BJ (cell line): ENCODE data around the gene RPL32. TPM values are rescaled to one million over a fixed set of nuclear protein-coding genes. Genes with fewer than 3 reads are reported as not detected.

Source experiments
- CTCF ChIA-PET: fragments of 350-600 bp; formaldehyde crosslinking; extraction: SDS; loops from one replicate; lab custom pipeline; 2021; ENCODE audit warnings: antibody characterized with exemption, inconsistent platforms; lab: Yijun Ruan, JAX
- POLR2A ChIA-PET: fragments of 300-600 bp; sonication (Branson Sonifier 250); formaldehyde crosslinking; extraction: SDS; loops from one replicate; lab custom pipeline; 2021; ENCODE audit warnings: antibody characterized with exemption; lab: Charles Lee
- DNase-seq: peaks from one replicate; pipeline ENCODE4 v3.0.0-alpha.2; 2011; ENCODE audit warnings: low read depth
- H3K27me3 ChIP-seq: 2 replicates; pipeline ENCODE4 v1.6.0; 2011; ENCODE audit warnings: low read length; ENCODE audit not compliant: control insufficient read depth, insufficient read depth
- H3K36me3 ChIP-seq: 2 replicates; pipeline ENCODE4 v1.5.1; 2011; ENCODE audit warnings: low read length; ENCODE audit not compliant: control insufficient read depth, insufficient read depth
- H3K4me3 ChIP-seq: 2 replicates; pipeline ENCODE4 v1.5.1; 2011; ENCODE audit warnings: low read depth, mild to moderate bottlenecking, control low read depth, low read length
- polyA plus RNA-seq: library from polyadenylated mRNA; depleted of rRNA; stranded (reverse); fragments of >200 nt; gene quantifications from 2 replicates; pipeline ENCODE4 v1.2.3, GENCODE V29; 2011
- TF ChIP-seq, protein P1 (sequence below): IDR thresholded peaks from 2 replicates; pipeline ENCODE4 v1.5.1; 2011; ENCODE audit warnings: low read depth, mild to moderate bottlenecking, control low read depth, inconsistent platforms, low read length, moderate library complexity; ENCODE audit not compliant: insufficient read depth

Gene RPL32
- polyA plus RNA-seq, 1 experiment, result 3,018 TPM

DNA sequence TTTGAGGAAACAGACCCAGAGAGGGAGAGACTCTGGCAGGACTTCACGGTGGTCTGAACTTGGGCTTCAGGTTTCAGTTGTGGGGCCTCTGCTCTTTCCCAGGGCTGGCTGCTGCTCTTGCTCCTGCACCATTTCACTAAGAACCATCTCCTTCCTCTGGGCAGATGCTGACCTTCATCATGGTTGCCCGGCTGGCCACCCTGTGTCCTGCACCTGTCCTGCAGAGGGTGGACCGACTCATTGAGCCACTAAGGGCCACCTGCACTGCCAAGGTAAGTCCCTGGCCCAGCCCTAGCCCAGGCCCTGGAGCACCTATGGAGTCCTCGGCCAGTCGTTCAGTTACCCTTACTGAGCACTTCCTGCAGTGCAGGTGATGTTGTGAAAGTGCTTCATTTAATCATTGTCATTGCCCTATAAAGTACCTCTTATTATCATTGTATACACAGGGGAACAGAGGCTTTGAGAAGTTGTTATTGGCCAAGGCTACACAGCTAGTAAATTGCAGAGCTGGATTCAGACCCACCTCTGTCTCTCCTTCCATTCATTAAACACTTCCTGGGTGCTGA lies 10.0 kb downstream of the RPL32 start:
- Histone ChIP-seq H3K27me3 (no peaks in the 10 kb centered on the region), H3K4me3 (no peak overlapping the region), H3K36me3 (peaks cover 27% of the 10 kb centered on the region)
- POLR2A ChIA-PET, result no interaction called here
- CTCF ChIA-PET, result interaction anchor here (0.9 to 6.6 kb wide), 7 partner anchors 10 to 123 kb away, joined by 3 to 36 read pairs (median 5); partner anchors contain the start of gene RPL32
- TF ChIP-seq, protein P1, sequence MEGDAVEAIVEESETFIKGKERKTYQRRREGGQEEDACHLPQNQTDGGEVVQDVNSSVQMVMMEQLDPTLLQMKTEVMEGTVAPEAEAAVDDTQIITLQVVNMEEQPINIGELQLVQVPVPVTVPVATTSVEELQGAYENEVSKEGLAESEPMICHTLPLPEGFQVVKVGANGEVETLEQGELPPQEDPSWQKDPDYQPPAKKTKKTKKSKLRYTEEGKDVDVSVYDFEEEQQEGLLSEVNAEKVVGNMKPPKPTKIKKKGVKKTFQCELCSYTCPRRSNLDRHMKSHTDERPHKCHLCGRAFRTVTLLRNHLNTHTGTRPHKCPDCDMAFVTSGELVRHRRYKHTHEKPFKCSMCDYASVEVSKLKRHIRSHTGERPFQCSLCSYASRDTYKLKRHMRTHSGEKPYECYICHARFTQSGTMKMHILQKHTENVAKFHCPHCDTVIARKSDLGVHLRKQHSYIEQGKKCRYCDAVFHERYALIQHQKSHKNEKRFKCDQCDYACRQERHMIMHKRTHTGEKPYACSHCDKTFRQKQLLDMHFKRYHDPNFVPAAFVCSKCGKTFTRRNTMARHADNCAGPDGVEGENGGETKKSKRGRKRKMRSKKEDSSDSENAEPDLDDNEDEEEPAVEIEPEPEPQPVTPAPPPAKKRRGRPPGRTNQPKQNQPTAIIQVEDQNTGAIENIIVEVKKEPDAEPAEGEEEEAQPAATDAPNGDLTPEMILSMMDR, result no peak
- no peak for DNase-seq

DNA sequence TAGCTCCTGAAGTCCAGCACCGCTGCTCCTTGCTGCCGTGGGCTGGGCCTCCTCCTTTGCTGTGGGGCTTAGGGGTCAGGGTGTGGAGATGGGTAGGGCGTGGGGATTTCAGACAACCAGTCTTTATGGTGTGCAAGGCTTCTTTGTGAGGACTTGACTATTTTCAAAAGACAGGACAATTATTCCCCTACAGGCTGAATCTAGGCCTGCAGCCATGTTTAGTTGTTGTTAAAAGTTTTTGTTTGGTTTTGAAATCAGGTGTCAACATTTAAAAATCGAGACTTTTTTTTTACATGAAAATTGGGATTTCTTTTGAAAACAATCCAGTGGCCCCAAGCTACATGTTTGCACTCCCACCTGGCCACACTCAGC lies 10.6 kb downstream of the RPL32 start:
- Histone ChIP-seq H3K27me3 (no peaks in the 10 kb centered on the region), H3K4me3 (no peak overlapping the region), H3K36me3 (peaks cover 23% of the 10 kb centered on the region)
- ChIA-PET POLR2A (no interaction called here), CTCF (interaction anchor here (0.9 to 6.6 kb wide), 7 partner anchors 10 to 122 kb away, joined by 3 to 36 read pairs (median 5); partner anchors contain the start of gene RPL32)
- no peak for DNase-seq
- TF ChIP-seq, protein P1, result no peak; the same call in none of the 2 replicates

DNA sequence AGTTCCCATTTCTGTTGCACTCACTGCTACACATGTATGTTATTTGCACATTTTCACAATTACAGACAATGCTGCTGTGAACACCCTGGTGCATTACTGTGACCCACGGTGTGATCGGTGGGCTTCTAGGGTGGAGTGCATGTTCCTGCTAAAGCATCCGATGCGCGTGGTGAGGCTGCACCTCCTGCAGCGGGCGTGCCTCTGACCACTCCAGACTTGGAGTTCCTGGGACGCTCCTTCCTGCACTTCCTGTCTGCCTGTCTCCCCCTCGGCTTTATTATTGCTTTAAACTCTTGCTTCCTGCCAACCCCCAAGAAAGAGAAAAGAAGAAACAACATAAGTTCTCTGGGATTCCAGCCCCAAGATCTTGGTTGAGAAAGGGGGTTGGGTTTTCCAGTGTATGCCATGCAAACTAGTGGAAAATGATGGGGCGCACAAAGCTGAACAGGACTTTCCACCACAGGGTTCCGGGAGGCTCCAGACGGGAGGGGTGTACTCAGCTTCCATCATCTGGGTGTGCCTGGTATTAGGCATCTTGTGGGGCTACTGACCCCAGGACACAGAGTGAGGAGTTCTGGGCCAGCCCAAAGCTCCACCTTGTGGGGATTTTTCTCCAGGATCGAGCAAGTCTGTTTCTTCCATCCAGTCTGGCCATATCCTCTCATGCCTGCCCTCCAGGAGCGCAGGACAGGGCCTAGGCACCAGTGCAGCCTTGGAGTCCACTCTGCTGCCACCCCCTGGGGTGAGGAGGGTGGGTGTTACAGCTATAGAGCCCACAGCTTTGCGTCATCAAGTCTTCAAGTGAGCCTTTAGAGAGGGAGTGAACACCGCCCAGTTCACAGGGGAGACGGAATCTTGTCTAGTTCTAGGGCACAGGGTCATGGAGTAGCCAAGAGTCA lies 11.2 kb downstream of the RPL32 start:
- Histone ChIP-seq H3K27me3 (no peaks in the 10 kb centered on the region), H3K36me3 (peaks cover 19% of the 10 kb centered on the region), H3K4me3 (no peak overlapping the region)
- DNase-seq, result no peak
- TF ChIP-seq, protein P1, result peak; percentile 18; the same call in 1 of the 2 replicates
- CTCF ChIA-PET, result interaction anchor here (0.6 to 6.6 kb wide), 10 partner anchors 9 to 1485 kb away, joined by 3 to 36 read pairs (median 4); partner anchors contain the start of gene RPL32
- POLR2A ChIA-PET, result no interaction called here

DNA sequence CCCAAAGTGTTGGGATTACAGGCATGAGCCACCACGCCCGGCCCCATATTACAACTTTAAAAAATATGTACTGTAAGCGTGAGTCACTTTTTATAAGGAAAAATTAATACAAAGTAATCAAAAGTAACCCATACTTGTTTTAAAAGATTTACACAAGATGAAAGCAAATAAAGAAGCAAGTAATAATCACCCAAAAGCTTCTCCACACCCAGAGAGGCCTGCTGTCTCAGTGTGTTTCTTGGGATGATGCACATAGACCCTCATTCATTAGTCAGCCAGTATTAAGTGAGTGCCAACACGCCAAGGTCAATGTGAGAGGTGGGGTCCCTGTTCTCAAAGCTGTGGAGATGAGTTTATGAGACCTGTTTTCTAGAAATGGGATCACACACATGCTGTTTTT lies 12.0 kb downstream of the RPL32 start:
- POLR2A ChIA-PET, result no interaction called here
- H3K36me3 ChIP-seq, result peaks cover 18% of the 10 kb centered on the region
- CTCF ChIA-PET, result interaction anchor here (1.7 to 6.6 kb wide), 3 partner anchors 9 to 19 kb away, joined by 5 to 36 read pairs (median 36); partner anchors contain the start of gene RPL32
- H3K4me3 ChIP-seq, result no peak overlapping the region
- DNase-seq, result no peak
- no peaks in the 10 kb centered on the region for H3K27me3 ChIP-seq
- TF ChIP-seq, protein P1, result no peak

DNA sequence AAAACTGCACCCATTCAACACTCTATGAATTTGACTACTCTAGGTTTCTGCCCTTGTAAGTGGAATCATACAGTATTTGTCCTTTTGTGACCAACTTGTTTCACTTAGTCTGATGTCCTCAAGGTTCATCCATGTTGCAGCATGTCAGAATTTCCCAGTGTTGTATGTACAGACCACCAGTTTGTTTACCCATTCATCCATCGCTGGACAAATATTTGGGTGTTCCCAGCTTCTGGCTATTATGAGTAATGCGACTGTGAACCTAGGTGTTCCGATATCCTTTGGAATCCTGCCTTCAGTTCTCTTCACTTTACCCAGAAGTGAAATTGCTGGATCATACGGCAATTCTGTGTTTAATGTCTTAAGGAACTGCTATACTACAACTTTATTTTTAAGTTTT lies 12.6 kb downstream of the RPL32 start:
- Histone ChIP-seq H3K4me3 (no peak overlapping the region), H3K36me3 (peaks cover 15% of the 10 kb centered on the region), H3K27me3 (no peaks in the 10 kb centered on the region)
- TF ChIP-seq, protein P1, result no peak
- ChIA-PET CTCF (interaction anchor here (1.7 to 5.2 kb wide), 2 partner anchors 13 to 18 kb away, joined by 5 to 36 read pairs; partner anchors contain the start of gene RPL32), POLR2A (no interaction called here)
- no peak for DNase-seq
